HEK293T (cell line): ENCODE measurements around the gene MYO15B.

Experiments used
- CTCF ChIA-PET: fragments of 350-600 bp; formaldehyde crosslinking; extraction: SDS; loops from one replicate; lab custom pipeline; 2021; ENCODE audit warnings: antibody characterized with exemption, inconsistent platforms; lab: Yijun Ruan, JAX
- POLR2A ChIA-PET: fragments of 350-600 bp; formaldehyde crosslinking; extraction: SDS; loops from one replicate; lab custom pipeline; 2020; ENCODE audit warnings: antibody characterized with exemption, inconsistent platforms; lab: Yijun Ruan, JAX
- DNase-seq: peaks from one replicate; pipeline ENCODE4 v3.0.0; 2012; ENCODE audit warnings: mixed read lengths; ENCODE audit errors: extremely low spot score
- ARNT ChIP-seq: fragments of 450-650 bp; IDR thresholded peaks from 2 replicates; pipeline ENCODE4 v1.6.1; 2017; ENCODE audit warnings: mild to moderate bottlenecking
- BHLHE40 ChIP-seq: fragments of 450-650 bp; IDR thresholded peaks from 2 replicates; pipeline ENCODE4 v1.6.1; 2016; ENCODE audit warnings: mild to moderate bottlenecking, moderate library complexity, borderline replicate concordance
- CTBP1 ChIP-seq: fragments of 450-650 bp; IDR thresholded peaks from 2 replicates; pipeline ENCODE4 v1.6.1; 2016; ENCODE audit warnings: borderline replicate concordance
- ELF4 ChIP-seq: fragments of 450-650 bp; IDR thresholded peaks from 2 replicates; pipeline ENCODE4 v1.6.1; 2017; ENCODE audit warnings: antibody characterized with exemption
- FOXA1 ChIP-seq: fragments of 450-650 bp; IDR thresholded peaks from 2 replicates; pipeline ENCODE4 v1.6.1; 2016; ENCODE audit warnings: mild to moderate bottlenecking
- FOXK2 ChIP-seq: fragments of 450-650 bp; IDR thresholded peaks from 2 replicates; pipeline ENCODE4 v1.6.1; 2016; ENCODE audit warnings: mild to moderate bottlenecking
- FOXM1 ChIP-seq: fragments of 450-650 bp; IDR thresholded peaks from 2 replicates; pipeline ENCODE4 v1.6.1; 2017; ENCODE audit warnings: mild to moderate bottlenecking, borderline replicate concordance
- HDGF ChIP-seq: fragments of 450-650 bp; IDR thresholded peaks from 2 replicates; pipeline ENCODE4 v1.6.1; 2017; ENCODE audit warnings: antibody characterized with exemption, borderline replicate concordance
- L3MBTL2 ChIP-seq: fragments of 450-650 bp; conservative IDR thresholded peaks from 2 replicates; pipeline ENCODE4 v1.6.1; 2016; ENCODE audit warnings: mild to moderate bottlenecking
- LEF1 ChIP-seq: fragments of 450-650 bp; IDR thresholded peaks from 2 replicates; pipeline ENCODE4 v1.6.1; 2017; ENCODE audit warnings: mild to moderate bottlenecking, borderline replicate concordance
- NFRKB ChIP-seq: fragments of 450-650 bp; IDR thresholded peaks from 2 replicates; pipeline ENCODE4 v1.6.1; 2016; ENCODE audit warnings: mild to moderate bottlenecking, moderate library complexity
- PKNOX1 ChIP-seq: fragments of 450-650 bp; IDR thresholded peaks from 2 replicates; pipeline ENCODE4 v1.6.1; 2016
- SP1 ChIP-seq: fragments of 450-650 bp; IDR thresholded peaks from 2 replicates; pipeline ENCODE4 v1.6.1; 2017
- SUZ12 ChIP-seq: fragments of 450-650 bp; IDR thresholded peaks from 2 replicates; pipeline ENCODE4 v1.6.1; 2016; ENCODE audit warnings: mild to moderate bottlenecking
- TARDBP ChIP-seq: fragments of 450-650 bp; IDR thresholded peaks from 2 replicates; pipeline ENCODE4 v1.6.1; 2016
- ZNF384 ChIP-seq: fragments of 450-650 bp; IDR thresholded peaks from 2 replicates; pipeline ENCODE4 v1.6.1; 2016

MYO15B gene

GRCh38 chr17:75658237-75658636 lies 70.6 kb downstream of the MYO15B start:
- DNase-seq: no peak
- CTCF ChIA-PET: interaction anchor here (0.7 to 1.3 kb wide), 3 partner anchors 25 to 172 kb away, joined by 3 to 6 read pairs (median 5); no protein-coding TSS in a partner anchor
- TF ChIP-seq PKNOX1 (no peak), SUZ12 (no peak), LEF1 (no peak), FOXK2 (no peak), BHLHE40 (no peak)
- POLR2A ChIA-PET: interaction anchor here (0.5 to 3.6 kb wide), 3 partner anchors 9 to 59 kb away, joined by 3 to 14 read pairs (median 5); partner anchors contain the start of genes RECQL5, SAP30BP and SMIM5

- ChIA-PET CTCF (interaction anchor here (1.0 kb wide), 1 partner anchor 13 kb away, joined by 4 read pairs; no protein-coding TSS in a partner anchor), POLR2A (interaction anchor here (0.9 to 1.3 kb wide), 2 partner anchors 33 to 119 kb away, joined by 3 read pairs; no protein-coding TSS in a partner anchor)
- no peak for DNase-seq
- TF ChIP-seq FOXK2 (no peak), ARNT (no peak), BHLHE40 (no peak), TARDBP (no peak), ZNF384 (no peak), HDGF (no peak), FOXA1 (no peak), L3MBTL2 (no peak), PKNOX1 (no peak), FOXM1 (no peak), ELF4 (no peak), LEF1 (no peak), CTBP1 (no peak), SP1 (no peak)
Observed at GRCh38 chr17:75661531-75661930, 73.9 kb downstream of the MYO15B start.

GRCh38 chr17:75662511-75662910 lies 74.9 kb downstream of the MYO15B start:
- no peak for TF ChIP-seq LEF1
- TF ChIP-seq NFRKB: no peak
- TF ChIP-seq HDGF: no peak
- no peak for TF ChIP-seq CTBP1
- no peak for TF ChIP-seq SUZ12
- no peak for TF ChIP-seq L3MBTL2
- TF ChIP-seq PKNOX1: no peak
- no peak for DNase-seq
- ChIA-PET CTCF (interaction anchor here (1.3 kb wide), 1 partner anchor 9 kb away, joined by 8 read pairs; no protein-coding TSS in a partner anchor), POLR2A (no interaction called here)

- CTCF ChIA-PET: no interaction called here
- POLR2A ChIA-PET: no interaction called here
- DNase-seq: no peak
- TF ChIP-seq SP1: no peak
- no peak for TF ChIP-seq BHLHE40
- no peak for TF ChIP-seq HDGF
- no peak for TF ChIP-seq NFRKB
Observed at GRCh38 chr17:75664099-75664549, 76.5 kb downstream of the MYO15B start.

GRCh38 chr17:75665981-75666380 lies 78.4 kb downstream of the MYO15B start:
- POLR2A ChIA-PET: interaction anchor here (0.7 to 2.7 kb wide), 5 partner anchors 9 to 32 kb away, joined by 3 to 12 read pairs (median 3); partner anchors contain the start of gene SMIM5
- no peak for DNase-seq
- TF ChIP-seq PKNOX1 (no peak), SUZ12 (no peak), TARDBP (no peak), SP1 (no peak), ARNT (no peak), NFRKB (no peak), CTBP1 (no peak), ELF4 (no peak), FOXM1 (no peak), BHLHE40 (no peak), LEF1 (no peak), L3MBTL2 (no peak), HDGF (no peak), FOXA1 (no peak), ZNF384 (no peak), FOXK2 (no peak)
- CTCF ChIA-PET: interaction anchor here (1.3 kb wide), 1 partner anchor 82 kb away, joined by 3 read pairs; no protein-coding TSS in a partner anchor
